ENCODE data around the gene VPS35L.
"Not testable (repeated sequence)": the region's sequence is repeated elsewhere in the genome, so short reads cannot be mapped to it uniquely, and the experiment has no call there.

Gene VPS35L

DNA sequence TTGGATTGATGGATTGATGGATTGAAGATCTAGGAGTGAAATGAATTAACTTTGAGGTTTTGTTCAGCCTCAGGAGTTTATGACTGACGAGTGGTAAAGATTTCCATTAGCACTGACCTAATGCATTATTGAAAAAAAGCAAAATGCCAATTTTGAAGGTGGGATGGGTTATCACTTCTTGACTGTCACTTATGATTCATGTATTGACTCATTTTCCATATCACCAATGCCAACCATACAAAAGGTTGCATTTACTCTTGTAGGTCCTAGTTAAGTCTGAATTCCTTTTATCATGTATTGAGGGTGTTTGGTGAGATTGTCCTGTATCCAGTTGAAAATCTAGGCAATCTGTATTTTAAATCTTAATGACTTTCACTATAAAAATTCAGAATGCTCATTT lies 104.9 kb downstream of the VPS35L start:
- DNase-seq = no peak

DNA sequence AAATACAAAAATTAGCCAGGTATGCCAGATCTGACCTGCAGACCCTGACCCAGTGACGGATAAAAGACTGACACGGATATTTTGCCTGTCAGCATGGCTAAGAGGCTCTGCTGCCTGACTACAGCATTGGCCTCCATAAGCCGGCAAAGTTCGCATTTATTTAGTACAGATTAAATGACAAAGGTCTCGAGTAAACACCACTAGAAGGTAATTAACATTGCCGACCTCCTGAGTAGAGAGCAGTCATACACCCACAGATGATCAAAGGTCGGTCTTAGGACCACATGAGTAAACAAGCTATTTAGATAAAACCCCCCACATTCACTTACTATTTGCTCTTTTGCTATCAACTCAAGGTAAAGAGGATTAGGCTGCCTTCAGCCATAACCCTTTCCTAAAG lies 106.8 kb downstream of the VPS35L start:
- DNase-seq = no peak

DNA sequence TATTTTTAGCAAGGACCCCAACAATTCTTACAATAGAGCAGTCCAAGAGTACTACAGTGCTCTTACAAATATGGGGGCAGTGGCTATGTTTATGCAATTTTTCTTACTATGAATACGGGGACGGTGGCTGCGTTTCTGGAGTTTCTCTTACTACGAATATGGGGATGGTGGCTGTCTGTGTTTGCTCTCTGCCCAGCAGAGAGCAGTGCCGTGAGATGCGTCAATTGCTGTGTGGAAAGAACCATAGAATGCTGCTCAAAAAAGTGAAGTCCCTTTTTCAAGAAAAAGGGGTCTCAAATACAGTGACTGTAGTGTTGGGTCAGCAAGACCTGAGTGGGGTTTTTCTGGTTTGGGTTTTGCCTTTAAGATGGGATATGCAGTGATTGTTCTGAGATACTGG lies 108.7 kb downstream of the VPS35L start:
- no peak for DNase-seq

DNA sequence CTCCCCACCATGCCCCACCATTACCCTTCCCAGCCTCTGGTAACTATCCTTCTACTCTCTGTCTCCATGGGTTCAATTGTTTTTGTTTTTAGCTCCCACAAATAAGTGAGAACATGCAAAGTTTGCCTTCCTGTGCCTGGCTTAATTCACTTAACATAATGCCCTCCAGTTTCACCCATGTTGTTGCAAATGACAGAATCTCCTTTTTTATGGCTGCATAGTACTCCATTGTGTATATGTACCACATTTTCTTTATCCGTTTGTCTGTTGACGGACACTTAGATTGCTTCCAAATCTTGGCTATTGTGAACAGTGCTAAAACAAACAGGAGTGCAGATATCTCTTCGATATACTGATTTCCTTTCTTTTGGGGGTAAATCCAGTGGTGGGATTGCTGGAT lies 109.8 kb downstream of the VPS35L start:
- not testable (repeated sequence) for DNase-seq

DNA sequence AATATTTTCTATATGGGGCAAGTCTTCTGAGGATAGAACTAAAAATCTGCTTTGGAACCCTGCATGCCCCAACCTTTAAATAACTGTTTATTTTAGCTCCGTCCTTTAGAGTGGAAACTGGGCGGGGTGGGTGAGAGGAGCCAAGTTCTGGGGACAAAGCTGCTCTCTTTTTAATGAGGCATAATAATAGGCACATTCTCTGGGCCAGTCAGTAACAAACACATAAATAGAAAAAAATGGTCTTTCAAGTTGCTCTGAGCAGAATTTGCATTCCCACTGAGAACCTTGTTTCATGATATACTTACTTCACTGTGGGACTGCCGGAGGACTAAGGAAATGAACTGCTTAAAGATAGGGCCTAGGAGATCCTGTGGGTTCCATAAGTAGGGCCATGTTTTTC lies 111.0 kb downstream of the VPS35L start:
- no peak for DNase-seq

DNA sequence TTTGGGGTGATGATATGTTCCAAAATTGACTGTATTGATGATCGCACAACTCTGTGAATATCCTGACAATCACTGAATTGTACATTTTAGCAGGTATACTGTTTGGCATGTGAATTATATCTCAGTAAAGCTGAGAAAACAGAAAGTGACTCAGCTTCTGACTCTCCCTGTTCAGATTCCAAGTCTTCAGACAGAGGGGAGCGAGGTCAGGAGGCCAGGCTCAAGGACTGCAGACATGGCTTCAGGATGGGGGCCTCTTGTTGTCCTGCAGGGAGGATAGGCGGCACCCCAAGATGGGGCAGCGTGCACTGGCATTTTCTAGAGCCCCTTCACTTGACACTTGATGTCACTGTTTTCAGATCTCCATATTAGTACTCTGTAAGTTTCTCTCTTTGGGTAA lies 116.9 kb downstream of the VPS35L start:
- DNase-seq = peak; percentile 6

DNA sequence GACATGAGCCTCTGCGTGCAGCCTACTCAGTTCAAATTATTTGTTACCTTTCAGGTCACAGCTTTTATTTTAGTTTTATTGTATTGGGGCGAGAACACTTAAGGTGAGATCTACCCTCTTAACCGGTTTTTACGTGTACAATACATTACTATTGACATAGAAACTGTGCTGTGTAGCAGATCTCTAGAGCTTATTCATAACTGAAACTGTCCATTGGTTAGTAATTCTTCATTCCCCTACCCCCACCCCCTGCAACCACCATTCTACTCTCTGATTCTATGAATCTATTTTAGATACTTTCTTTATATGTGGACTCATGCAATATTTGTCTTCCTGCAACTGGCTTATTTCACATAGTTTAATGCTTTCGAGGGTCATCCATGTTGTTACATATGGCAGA lies 119.0 kb downstream of the VPS35L start:
- DNase-seq = no peak

DNA sequence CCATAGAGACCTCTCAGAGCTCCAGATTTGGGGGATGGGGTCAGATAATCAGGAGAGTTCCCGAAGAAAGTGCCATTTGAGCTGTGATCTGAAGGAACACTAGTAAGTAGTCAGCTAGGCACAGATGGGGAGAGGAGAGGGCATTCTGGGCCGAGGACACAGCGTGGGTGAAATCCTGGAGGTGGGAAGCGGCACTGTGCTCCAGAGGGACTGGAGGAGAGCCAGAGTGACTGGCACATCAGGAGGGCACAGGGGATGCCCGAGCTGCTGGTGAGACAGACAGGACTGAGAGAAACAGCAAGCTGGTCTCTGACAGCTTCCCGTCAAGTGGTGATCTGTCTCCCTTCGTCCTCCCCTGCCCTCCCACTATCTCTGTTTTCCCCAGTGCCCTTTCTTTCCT lies 121.9 kb downstream of the VPS35L start:
- no peak for DNase-seq

DNA sequence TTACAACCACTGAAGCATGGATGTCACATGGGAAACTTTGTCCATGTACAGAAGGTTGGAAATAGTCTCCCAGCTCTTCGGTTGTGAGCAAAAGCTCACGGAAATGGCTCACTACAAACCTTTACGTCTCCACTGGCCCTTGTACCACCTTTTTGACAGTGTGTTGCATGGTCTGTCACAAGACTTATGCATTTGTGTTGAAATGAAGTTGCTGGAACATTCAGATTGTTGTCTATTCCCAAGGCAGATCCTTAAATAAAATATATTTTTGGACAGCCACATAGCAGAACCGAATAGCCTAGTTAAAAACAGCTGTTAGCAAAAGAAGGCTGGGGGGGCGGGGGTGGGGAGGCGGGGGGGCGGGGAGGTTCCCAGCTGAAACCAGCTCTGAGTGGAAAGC lies 123.3 kb downstream of the VPS35L start:
- DNase-seq = no peak

DNA sequence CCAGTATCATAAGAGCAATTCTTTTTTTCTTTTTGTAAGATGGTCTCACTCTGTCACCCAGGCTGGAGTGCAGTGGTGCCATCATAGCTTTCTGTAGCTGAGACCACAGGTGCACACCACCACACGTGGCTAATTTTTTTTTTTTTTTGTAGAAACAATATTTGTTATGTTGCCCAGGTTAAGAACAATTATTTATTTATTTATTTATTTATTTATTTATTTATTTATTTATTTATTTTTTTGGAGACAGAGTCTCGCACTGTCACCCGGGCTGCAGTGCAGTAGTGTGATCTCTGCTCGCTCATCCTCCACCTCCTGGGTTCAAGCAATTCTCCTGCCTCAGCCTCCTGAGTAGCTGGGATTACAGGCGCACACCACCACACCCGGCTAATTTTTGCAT lies 123.8 kb downstream of the VPS35L start:
- DNase-seq = not testable (repeated sequence)

DNA sequence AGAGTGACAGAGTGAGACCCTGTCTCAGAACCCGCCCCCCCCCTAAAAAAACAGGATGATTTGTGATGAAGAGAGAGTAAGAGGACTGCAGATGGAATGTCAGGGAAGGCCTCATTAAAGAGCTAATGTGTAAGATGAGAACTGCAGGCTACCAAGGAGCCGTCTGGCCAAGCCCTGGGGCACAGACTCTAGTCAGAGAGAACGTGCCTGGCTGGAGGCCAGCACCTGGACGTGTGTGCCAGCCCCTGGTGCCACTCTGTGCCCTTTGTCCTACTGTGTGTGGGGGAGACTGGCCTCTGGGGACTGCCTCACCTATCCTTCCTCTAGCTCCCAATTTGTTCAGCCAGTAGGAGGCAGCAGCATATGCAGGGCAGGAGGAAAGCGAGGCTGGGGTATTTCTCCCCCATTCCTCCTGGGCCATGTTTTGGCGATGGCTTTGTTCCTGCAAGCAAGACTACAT lies 125.4 kb downstream of the VPS35L start:
- no peak for DNase-seq

DNA sequence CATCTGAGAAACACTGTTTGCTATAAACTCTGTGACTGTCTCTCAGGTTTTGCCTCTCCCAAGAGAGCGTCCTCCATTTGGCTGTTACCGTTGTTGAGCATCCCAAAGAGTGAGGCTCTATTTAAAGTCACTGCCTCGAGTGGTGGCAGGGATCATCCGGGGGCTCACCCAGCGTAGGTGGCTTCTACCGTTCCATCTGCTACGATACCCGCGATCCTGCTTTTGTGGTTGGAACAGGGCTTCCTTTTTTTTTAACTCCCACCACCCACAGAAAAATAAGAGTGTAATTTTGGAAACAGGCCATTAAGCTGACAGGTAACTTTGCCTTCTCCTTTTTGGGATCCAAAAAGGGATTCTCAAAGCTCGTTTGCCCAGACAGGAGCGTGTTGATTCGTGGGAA lies 126.1 kb downstream of the VPS35L start:
- DNase-seq = no peak

DNA sequence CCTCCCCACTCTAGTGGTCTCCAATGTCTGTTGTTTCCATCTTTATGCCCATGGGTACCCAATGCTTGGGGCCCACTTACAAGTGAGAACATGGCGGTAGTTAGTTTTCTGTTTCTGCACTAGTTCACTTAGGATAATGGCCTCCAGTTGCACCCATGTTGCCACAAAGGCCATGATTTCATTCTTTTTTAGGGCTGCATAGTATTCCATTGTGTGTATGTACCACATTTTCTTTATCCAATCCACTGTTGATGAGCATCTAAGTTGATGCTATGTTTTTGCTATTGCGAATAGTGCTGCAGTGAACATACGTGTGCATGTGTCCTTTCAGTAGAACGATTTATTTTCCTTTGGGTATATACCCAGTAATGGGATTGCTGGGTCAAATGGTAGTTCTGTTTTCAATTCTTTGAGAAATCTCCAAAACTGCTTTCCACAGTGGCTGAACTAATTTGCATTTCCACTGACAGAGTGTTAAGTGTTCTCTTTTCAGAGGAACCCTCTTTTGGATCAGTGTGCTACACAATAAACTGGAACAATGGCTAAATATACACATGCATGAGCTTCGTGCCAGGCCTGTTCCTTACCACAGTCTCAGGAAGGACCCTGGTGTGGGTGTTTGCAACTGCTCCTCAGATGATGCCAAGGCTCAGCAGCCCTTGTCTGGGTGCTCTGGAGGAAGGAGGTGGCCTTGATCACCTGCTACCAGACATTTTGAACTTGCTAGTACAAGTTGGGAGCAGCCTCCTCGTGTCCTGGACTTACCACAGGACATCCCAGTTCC lies 128.1 kb downstream of the VPS35L start:
- no peak for DNase-seq

DNA sequence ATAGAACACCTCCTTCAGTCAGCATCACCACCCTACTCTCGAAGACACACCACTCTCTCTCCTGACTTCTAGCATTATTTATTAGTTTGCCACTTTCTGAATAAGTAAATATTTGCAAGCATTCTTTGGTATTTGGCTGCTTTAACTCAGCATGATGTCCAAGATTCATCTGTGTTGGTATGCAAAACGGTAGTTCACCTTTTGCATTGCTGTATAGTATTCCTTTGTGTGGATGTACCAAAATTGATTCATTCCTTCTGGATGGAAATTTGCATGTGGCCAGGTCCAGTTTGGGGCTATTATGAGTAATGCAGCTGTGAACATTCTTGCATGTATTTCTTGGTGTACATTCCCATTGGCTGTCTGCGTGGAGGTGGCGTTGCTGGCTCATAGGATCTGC lies 129.7 kb downstream of the VPS35L start:
- DNase-seq = no peak

DNA sequence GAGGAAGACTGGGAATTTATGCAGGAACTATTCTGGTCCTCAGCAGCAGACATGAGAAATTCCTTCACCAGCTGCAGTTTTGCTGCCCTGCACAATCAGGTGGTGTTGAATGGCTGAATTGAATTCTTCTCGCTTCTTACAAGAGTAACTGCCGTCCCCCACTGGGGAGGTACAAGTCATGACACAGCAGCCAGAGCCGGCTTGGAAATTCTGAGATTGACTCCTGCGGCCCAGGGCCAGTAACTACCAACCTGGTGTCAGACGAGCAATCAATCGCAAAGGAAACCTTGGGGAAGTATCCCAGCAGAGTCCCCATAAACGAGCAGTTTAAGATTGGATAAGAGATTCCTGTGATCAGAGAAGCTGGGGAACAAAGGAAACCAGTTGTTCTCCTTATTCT lies 131.8 kb downstream of the VPS35L start:
- no peak for DNase-seq

DNA sequence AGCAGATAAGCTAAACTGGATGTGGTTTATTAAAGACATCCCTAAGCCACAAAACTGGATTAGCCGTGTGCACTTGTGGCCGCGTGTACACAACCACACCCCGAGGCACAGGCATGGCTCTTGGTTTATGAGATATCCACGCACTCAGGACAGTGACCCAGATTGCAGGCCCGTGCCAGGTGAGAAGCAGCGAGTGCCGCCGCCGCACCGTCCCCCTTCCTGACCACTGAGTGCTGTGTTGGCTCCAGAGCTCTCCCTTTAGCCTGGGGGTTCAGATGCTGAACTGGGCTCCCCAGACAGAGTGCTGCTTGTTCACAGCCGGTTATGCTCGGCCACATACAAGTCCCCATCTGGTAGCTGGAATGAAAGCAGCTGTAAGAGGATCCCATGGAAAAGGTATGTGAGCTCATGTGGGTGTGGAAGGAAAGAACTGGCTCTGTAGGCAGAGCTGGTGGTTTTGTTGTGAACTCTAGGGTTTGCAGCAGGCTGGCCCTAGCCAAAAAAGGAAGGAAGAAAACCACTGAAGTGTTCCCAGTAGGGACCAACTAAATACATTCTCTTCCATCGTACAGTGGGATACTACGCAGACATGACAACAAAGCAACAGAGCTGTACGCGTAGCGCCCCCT lies 133.0 kb downstream of the VPS35L start:
- DNase-seq = no peak

DNA sequence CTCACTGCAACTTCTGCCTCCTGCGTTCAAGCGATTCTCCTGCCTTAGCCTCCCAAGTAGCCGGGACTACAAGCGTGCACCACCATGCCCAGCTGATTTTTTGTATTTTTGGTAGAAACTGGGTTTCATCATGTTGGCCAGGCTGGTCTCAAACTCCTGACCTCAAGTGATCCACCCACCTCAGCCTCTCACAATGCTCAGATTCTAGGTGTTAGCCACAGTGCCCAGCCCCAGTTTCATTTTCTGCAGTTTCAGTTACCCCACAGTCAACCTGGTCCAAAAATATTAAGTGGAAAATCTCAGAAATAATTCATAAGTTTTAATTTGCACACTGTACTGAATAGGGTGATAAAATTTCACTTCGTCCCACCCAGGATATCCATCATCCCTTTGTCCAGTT lies 133.8 kb downstream of the VPS35L start:
- no peak for DNase-seq

DNA sequence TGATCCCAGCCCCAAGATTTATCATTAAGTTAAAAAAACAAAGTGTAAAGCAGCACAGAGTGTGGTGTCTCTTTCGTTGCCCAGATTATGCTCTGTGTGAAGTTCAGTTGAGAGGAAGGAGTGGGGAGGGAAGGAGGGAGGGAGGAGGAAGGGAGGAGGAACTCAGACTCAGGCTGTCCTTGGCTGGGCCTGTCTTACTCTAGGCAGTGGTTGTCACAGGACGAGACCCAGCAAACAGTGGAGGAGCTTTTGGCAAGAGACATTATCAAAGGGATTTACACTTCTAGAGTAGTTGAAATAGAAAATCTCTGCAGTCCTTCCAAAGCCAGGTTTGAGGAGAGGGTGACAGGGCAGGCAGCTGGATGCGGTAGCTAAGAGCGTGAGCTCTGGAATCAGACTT lies 134.7 kb downstream of the VPS35L start:
- DNase-seq = no peak

DNA sequence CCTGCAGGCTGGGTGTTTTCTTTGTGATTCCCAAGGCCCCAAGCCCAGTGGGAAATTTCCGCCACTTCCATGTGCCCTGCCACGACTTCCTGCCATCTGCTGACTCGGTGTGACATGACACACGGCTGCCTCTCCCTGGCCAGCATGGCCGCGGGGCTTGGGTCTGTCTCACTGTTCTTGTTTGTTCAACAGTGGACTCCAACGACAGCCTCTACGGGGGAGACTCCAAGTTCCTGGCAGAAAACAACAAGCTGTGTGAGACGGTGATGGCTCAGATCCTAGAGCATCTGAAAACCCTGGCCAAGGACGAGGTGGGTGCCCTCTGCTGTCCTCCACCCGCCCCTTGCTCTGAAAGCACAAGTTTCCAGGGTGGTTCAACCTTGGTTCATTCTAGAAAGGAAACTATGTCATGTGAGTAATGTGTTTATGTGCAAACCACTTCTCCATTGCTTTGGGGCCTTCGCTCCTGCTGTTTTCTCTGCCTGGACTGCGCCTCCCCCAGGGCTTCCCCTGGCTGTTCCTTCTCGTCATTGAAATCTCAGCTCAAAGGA lies 135.7 kb downstream of the VPS35L start:
- peak; percentile 13 for DNase-seq

DNA sequence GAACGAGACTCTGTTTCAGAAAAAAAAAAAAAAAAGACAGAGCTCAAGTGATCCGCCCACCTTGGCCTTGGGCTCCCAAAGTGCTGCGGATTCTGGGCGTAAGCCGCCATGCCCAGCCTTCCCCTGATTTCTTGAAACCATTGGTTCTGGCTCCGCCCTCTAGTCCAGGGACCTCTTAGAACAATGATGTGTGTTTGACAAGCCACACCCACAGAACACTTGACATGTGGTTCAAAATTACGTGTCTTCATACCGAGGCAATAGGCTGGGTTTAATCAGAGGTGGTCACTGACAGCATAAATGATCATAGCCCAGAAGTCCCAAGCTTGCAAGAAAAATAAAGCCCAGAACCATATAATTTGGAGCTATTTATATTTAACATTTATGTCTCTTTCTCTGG lies 139.5 kb downstream of the VPS35L start:
- DNase-seq = no peak

DNA sequence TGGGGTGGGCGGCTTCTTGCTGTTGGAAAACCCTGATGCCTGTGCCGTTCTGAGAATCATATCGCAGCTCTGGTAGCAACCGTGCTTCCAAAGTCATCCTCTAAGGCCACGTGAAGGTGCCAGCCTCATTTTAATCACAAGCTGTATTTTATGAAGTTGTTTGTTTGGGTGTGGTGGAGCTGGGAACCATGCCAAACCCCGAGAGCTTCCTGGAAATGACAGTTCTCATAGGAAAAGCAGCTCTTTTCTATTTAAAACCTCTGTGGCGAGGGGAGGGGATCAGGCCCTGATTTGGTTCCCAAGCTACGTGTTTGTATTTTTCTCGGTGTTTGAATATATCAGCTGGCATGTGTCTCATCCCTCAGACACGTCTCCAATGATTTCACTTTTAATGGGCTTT lies 140.8 kb downstream of the VPS35L start:
- peak; percentile 77 for DNase-seq

DNA sequence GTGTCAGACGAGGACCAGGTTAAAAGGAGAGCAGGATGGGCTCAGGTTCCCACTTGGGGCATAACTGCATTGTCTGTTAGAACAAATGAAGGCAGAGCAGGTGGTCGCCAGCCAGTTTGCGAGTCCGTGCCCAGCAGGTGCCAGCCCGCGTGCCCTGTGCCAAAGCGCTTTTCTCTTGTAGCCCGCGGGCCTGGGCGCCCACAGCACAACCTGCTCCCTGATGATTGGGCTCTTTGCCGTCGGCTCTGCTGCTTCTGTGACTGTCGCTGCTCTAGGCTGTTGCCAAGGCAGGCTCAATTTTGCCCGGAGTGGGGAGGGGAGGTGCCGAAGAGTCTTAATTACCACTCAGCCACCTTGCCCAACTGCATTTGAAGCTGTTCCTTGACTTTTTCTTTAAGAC lies 141.5 kb downstream of the VPS35L start:
- no peak for DNase-seq

DNA sequence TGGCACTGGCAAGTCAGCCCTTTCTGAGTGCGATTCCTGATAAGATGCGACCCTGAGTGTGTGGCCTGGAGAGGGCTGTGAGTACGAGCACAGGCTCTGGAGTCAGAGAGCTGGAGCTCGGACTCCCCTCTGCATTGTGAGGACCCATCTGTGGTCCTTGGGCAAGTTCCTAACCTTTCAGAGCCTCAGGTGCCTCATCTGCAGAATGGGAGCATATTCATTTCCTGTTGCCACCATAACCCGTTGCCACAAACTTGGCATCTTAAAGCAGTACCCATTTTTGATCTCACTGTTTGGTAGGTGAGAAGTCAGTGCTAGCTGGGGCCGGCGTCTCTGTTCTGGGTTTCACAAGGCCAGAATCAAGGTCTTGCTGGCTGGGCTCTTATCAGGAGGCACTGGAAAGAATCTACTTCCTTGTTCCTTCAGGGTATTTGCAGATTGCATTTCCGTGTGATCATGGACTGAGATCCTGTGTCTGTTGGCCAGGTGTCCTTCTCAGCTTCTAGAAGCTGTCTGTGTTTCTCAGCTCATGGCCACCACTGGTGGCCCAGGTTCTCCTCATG lies 142.3 kb downstream of the VPS35L start:
- DNase-seq = no peak
